Activated T-cell treated with anti-CD3 and anti-CD28 coated beads, Interleukin-2, amount 50 U/mL, for 72 hours (primary cell): ENCODE measurements around the gene PEAK1. TPM values are rescaled to one million over a fixed set of nuclear protein-coding genes. Genes with fewer than 3 reads are reported as not detected.
"Not testable (repeated sequence)": the region's sequence is repeated elsewhere in the genome, so short reads cannot be mapped to it uniquely, and the experiment has no call there.

Experiments used
- ATAC-seq, 2 donors: fragments of 150-1000 bp; cut with Tn5 transposase; replicated peaks in 1 of 2; 2 replicates each; pipeline ENCODE4 v1.10.0; 2021; ENCODE audit warnings: moderate library complexity in 2 of 2, mild to moderate bottlenecking in 1 of 2
- DNase-seq, 2 donors: peaks; one replicate each; pipeline ENCODE4 v3.0.0; 2021 to 2022; ENCODE audit warnings: mixed read lengths in 1 of 2
- H3K27ac Mint-ChIP-seq: one replicate; pipeline ENCODE4 v1.8.0; 2022; ENCODE audit warnings: mild to moderate bottlenecking, moderate library complexity, mixed read lengths
- H3K27me3 Mint-ChIP-seq: one replicate; pipeline ENCODE4 v1.8.0; 2022; ENCODE audit warnings: low read depth, mixed read lengths
- H3K36me3 Mint-ChIP-seq, 2 donors: one replicate each; pipeline ENCODE4 v1.8.0; 2022; ENCODE audit warnings: mixed read lengths in 2 of 2, mild to moderate bottlenecking in 1 of 2; ENCODE audit not compliant: insufficient read depth in 2 of 2
- H3K4me1 Mint-ChIP-seq: one replicate; pipeline ENCODE4 v1.8.0; 2022; ENCODE audit warnings: low read depth, mixed read lengths
- H3K4me3 Mint-ChIP-seq, 2 donors: one replicate each; pipeline ENCODE4 v1.8.0; 2022; ENCODE audit warnings: mild to moderate bottlenecking in 2 of 2, mixed read lengths in 2 of 2, moderate library complexity in 2 of 2
- H3K9me3 Mint-ChIP-seq, 2 donors: one replicate each; pipeline ENCODE4 v1.8.0; 2022; ENCODE audit warnings: mixed read lengths in 2 of 2
- total RNA-seq, 2 donors: library from RNA; stranded (reverse); gene quantifications; one replicate each; pipeline ENCODE4 v1.2.3, GENCODE V29; 2022

The PEAK1 gene
- total RNA-seq, 2 donors from 2014 or later, result 33.6 to 45.7 TPM

DNA sequence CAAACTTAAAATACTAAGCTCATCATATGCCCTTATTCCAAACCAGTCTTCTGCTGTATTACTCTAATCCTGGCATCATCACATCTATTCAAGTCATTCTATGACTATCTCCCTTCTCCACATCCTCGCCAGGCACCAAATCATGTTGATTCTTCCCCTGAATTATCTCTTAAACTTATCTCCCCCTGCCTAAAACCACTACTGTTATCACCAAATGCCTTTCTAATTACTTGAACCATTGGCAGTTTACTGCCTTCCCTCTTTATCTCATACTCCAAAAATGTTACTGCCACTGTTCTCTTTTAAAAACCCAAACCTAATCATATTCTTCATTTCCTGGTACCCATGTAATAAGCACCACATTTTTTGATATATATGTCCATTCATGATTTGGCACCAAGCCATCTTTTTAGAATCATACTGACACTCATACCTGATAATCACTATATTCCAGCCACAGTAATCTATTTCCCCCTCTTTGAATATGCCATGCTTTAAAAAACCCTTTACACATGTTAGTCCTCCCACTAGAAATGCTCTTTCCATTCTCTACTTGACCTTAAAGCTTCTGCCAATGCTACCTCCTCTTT lies 126.8 kb downstream of the PEAK1 start:
- Mint-ChIP-seq H3K4me1 (no peaks in the 10 kb centered on the region), H3K9me3 (no peaks in the 10 kb centered on the region), H3K27me3 (no peaks in the 10 kb centered on the region), H3K27ac (no peak overlapping the region), H3K36me3 (no peaks in the 10 kb centered on the region), H3K4me3 (no peak overlapping the region)
- DNase-seq, result no peak
- no peak for ATAC-seq

DNA sequence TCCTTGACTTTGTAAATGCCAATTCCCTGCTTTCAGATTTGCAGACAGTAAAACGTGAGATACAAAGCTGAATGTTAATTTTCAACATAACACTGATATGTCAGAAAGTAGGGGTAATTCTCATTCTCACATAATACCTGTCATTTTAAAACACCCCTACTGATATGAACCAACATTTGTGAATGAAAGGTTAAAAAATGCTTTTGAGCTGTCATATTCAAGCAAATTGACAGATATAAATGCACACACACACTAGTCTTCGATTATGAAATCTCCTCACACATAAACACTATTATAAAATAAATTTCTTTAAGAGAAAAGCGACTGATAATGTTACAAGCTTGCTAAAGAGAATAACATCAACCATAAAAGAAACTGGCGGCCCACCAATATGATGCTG lies 128.8 kb downstream of the PEAK1 start:
- no peaks in the 10 kb centered on the region for H3K9me3 Mint-ChIP-seq
- no peak overlapping the region for H3K4me3 Mint-ChIP-seq
- no peaks in the 10 kb centered on the region for H3K4me1 Mint-ChIP-seq
- H3K27ac Mint-ChIP-seq, result no peak overlapping the region
- no peaks in the 10 kb centered on the region for H3K36me3 Mint-ChIP-seq
- DNase-seq (no peak), ATAC-seq (no peak)
- H3K27me3 Mint-ChIP-seq, result no peaks in the 10 kb centered on the region

DNA sequence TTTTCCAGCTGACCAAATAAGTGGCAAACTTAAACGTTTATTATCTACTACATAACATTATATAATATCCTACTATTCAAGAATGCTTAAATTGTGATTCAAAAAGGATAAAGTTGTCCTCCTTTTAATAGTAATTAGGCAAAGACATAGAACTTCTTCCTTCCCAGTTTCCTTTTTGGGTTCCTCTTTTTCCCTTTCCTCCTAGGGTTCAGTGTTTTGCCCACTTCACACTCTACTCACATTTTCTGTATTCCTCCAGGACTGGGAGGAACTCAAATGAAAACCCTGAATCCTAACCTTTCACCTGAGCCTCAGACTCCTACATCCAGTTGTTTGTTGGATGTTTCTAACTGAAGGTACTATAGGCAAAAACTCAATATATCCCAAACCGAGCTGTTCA lies 132.5 kb downstream of the PEAK1 start:
- Mint-ChIP-seq H3K27ac (no peak overlapping the region), H3K36me3 (peaks cover 0 to 1% of the 10 kb centered on the region in 2 donors), H3K27me3 (no peaks in the 10 kb centered on the region), H3K4me3 (no peak overlapping the region), H3K4me1 (peaks cover 4% of the 10 kb centered on the region), H3K9me3 (no peaks in the 10 kb centered on the region)
- DNase-seq, result no peak
- no peak for ATAC-seq

DNA sequence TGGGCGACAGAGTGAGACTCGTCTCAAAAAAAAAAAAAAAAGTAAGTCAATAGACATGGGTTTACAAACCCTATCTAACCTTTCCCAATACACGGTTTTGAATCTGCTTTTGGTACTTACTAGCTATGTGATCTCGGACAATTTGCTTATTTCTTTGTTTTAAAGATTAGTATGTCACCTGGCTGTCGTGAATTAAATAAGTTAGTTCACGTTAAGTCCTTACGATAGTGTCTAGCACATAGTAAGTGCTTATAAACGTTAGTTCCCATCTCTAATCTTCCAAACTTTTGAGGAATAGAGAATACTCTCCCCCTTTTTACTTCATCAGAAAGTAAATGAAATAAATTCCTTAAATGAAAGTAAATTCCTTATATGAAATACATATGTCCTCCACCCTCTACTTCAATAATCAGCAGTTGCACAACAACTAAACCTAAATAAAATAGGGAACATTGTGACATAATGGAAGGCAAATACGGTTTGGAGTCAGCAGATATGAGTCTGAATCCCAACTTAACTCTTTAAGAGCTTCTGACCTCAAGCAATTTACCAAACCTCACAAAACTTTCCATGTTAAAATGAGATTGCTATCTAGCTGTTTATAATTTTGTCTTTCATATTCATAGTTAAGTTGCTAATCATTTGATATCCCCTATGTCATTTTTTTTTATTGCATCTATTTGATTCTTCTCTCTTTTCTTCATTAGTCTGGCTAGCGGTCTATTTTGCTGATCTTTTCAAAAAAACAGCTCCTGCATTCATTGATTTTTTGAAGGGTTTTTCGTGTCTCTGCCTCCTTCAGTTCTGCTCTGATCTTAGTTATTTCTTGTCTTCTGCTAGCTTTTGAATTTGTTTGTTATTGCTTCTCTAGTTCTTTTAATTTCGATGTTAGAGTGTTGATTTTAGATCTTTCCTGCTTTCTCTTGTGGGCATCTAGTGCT lies 134.6 kb downstream of the PEAK1 start:
- H3K4me1 Mint-ChIP-seq, result peaks cover 4% of the 10 kb centered on the region
- H3K27me3 Mint-ChIP-seq, result no peaks in the 10 kb centered on the region
- no peak overlapping the region for H3K4me3 Mint-ChIP-seq
- ATAC-seq (no peak), DNase-seq (no peak)
- no peak overlapping the region for H3K27ac Mint-ChIP-seq
- peaks cover 0 to 1% of the 10 kb centered on the region in 2 donors for H3K36me3 Mint-ChIP-seq
- H3K9me3 Mint-ChIP-seq, result no peaks in the 10 kb centered on the region

DNA sequence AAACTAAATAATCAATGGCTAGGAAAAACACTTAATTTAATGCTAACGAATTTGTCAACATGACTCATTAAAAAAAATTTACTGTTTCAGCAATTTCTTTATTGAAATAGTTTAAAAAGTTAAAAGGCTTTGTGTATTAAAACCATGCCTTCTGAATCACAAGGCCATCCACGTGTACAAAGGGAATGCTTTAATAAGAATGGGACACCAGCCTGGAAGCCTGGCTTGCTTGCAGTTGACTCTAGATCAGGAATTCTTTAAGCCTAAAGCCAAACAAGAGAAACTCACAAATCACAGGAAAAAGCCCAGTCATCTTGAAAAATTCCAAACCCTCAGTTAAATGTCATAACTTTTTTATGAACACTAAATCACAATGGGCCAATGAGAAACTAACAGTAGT lies 137.6 kb downstream of the PEAK1 start:
- DNase-seq (no peak), ATAC-seq (no peak)
- peaks cover 4% of the 10 kb centered on the region for H3K4me1 Mint-ChIP-seq
- peaks cover 0 to 1% of the 10 kb centered on the region in 2 donors for H3K36me3 Mint-ChIP-seq
- no peak overlapping the region for H3K27ac Mint-ChIP-seq
- no peaks in the 10 kb centered on the region for H3K9me3 Mint-ChIP-seq
- H3K27me3 Mint-ChIP-seq, result no peaks in the 10 kb centered on the region
- H3K4me3 Mint-ChIP-seq, result no peak overlapping the region

DNA sequence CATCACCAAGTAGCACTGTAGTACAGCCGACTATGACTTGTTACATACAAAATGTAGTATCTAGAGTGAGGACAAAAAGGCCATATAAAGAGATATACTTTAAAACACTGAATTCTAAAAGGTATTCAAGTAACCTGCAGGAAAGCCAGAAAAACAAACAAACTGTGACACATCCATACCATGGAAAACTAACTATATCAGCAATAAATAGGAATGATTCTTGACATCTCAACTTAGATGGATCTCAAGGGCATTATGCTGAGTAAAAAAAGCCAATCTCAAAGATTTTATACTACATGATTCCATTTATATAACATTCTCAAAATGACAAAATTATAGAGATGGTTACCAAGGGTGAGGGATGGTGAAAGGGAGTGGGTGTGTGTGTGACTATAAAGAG lies 143.0 kb downstream of the PEAK1 start:
- Mint-ChIP-seq H3K9me3 (peaks cover 0 to 2% of the 10 kb centered on the region in 2 donors), H3K27ac (no peak overlapping the region), H3K27me3 (no peaks in the 10 kb centered on the region), H3K4me3 (no peak overlapping the region), H3K4me1 (peaks cover 8% of the 10 kb centered on the region), H3K36me3 (peaks cover 0 to under 1% of the 10 kb centered on the region in 2 donors)
- ATAC-seq, result no peak
- no peak for DNase-seq

DNA sequence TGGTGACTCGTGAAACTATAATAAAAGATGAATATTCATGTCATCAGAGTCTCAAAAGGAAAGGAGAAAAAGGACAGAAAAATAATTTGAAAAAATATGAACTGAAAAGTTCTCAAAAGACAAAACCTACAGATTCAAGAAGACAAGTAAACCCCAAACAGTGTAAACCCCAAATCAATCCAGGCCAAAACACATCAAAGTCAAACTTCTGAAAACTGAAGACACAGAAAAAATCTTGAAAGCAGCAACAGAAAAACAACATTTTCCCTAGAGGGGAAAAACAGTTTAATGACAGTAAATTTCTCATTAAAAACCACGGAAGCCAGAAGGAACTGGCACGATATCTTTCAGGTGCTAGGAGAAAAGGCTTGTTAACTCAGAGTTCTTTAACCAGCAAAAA lies 143.8 kb downstream of the PEAK1 start:
- Mint-ChIP-seq H3K9me3 (peaks cover 0 to 3% of the 10 kb centered on the region in 2 donors), H3K4me1 (peaks cover 8% of the 10 kb centered on the region), H3K36me3 (peaks cover 0 to 3% of the 10 kb centered on the region in 2 donors), H3K4me3 (no peak overlapping the region), H3K27me3 (no peaks in the 10 kb centered on the region), H3K27ac (peak overlapping the region; percentile 79)
- DNase-seq (no peak), ATAC-seq (no peak)

DNA sequence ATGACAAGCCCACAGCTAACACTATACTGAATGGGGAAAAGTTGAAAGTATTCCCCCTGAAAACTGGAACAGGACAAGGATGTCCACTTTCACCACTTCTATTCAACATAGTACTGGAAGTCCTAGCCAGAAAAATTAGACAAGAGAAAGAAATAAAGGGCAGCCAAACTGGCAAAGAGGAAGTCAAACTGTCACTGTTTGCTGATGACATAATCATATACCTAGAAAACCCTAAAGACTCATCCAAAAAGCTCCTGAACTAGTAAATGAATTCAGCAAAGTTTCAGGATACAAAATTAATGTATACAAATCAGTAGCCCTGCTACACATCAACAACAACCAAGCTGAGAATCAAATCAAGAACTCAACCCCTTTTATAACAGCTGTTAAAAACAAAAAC lies 146.8 kb downstream of the PEAK1 start:
- H3K9me3 Mint-ChIP-seq, H3K27me3 Mint-ChIP-seq: not testable (repeated sequence)

DNA sequence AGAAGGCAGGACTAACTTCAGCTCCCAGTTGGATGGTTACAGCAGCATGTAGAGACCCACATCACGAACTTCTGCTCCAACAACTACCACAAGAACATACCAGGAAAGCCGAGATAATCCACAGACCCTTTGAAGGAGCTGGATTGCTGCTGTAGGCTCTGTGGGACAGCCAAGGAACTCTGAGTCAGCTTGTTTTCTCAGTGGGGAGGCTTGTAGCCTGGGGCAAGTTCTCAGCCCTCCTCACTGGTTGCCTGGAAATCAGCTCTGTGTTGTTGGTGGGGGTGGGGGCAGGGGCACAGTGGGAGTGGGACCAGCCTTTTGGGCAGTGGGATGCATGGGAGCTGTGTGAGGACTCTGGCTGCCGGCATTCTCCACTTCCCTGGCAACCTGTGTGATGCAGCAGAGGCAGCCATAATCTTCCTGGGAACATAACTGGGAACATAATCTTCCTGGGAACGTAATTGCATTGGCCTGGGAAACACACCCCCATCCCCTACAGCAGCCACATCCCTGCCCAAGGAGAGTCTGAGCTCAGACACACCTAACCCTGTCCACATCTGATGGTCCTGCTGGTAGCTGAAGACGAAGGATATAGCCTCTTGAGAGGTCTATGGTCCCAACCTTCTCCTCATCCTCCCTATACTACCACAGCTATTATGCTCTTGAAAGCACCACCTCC lies 153.1 kb downstream of the PEAK1 start:
- Mint-ChIP-seq H3K4me1 (no peaks in the 10 kb centered on the region), H3K27ac (no peak overlapping the region), H3K27me3 (no peaks in the 10 kb centered on the region), H3K4me3 (no peak overlapping the region), H3K9me3 (no peaks in the 10 kb centered on the region), H3K36me3 (peaks cover 3 to 5% of the 10 kb centered on the region in 2 donors)
- ATAC-seq (no peak), DNase-seq (no peak)

More for the DNA sequence above, 146.8 kb downstream of the PEAK1 start:
- not testable (repeated sequence) for DNase-seq, ATAC-seq, H3K36me3 Mint-ChIP-seq, H3K27ac Mint-ChIP-seq, H3K4me1 Mint-ChIP-seq, H3K4me3 Mint-ChIP-seq

DNA sequence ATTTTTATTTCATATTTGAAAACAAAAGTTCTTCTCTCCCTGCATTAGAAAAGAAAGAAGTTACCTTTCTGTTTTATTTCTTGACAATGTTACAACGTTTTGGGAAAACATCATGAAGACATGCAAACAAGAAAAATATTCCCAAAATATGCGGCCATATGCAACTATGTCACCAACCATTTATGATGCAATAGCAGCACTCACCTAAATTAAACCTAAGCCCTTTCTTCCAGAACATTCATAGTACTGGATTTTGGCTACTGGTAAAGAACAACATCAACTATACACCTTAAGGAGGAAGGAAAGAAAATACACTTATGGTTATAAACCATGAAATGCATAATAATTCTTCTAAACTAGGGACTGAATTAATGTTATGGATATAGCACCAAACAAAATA lies 164.5 kb downstream of the PEAK1 start:
- no peak for ATAC-seq
- DNase-seq, result no peak
- H3K4me3 Mint-ChIP-seq, result no peak overlapping the region
- no peak overlapping the region for H3K27ac Mint-ChIP-seq
- H3K36me3 Mint-ChIP-seq, result peaks cover 0 to 12% of the 10 kb centered on the region in 2 donors
- H3K27me3 Mint-ChIP-seq, result no peaks in the 10 kb centered on the region
- no peaks in the 10 kb centered on the region for H3K9me3 Mint-ChIP-seq
- peaks cover 4% of the 10 kb centered on the region for H3K4me1 Mint-ChIP-seq

DNA sequence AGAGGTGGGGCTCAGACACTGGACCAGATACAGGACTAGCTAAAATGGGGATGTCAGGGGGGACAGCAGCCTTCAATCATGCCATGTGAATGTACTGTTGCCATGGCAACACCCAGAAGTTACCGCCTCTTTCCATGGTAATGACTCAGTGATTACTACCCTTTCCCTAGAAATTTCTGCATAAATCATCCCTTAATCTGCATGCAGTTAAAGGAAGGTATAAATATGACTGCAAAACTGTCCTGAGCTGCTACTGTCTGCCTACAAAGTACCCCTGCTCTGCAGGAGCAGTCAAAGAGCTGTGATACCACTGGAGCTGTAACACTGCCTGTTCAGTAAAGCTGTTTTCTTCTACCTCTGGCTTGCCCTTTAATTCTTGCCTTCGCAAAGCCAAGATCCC lies 168.2 kb downstream of the PEAK1 start:
- Mint-ChIP-seq H3K9me3 (no peaks in the 10 kb centered on the region), H3K4me3 (no peak overlapping the region), H3K36me3 (peaks cover 0 to 2% of the 10 kb centered on the region in 2 donors), H3K4me1 (peaks cover 4% of the 10 kb centered on the region), H3K27me3 (no peaks in the 10 kb centered on the region), H3K27ac (no peak overlapping the region)
- peak in 1 of 2 donors; percentile 1 for DNase-seq
- ATAC-seq, result peak in 1 of 2 donors; percentile 39

DNA sequence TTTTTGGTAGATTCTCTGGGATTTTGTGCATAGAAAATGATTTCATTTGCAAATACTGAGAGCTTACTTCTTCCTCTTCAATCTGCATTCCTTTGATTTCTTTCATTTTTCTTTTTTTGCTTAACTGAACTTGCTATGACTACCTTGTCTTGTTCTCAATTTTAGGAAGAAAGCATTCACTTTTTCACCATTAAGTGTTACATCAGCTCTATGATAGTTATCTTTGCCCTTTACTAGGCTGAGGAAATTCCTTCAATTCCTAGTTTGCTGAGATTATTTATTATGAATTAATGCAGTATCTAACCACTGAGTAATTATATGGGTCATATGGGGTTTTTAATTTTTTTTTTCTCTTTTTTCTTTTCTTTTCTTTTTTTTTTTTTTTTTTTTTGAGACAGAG lies 172.8 kb downstream of the PEAK1 start:
- Mint-ChIP-seq H3K27me3 (no peaks in the 10 kb centered on the region), H3K27ac (no peak overlapping the region), H3K9me3 (no peaks in the 10 kb centered on the region), H3K36me3 (peaks cover 0 to 2% of the 10 kb centered on the region in 2 donors), H3K4me3 (no peak overlapping the region), H3K4me1 (no peaks in the 10 kb centered on the region)
- DNase-seq (no peak), ATAC-seq (no peak)

DNA sequence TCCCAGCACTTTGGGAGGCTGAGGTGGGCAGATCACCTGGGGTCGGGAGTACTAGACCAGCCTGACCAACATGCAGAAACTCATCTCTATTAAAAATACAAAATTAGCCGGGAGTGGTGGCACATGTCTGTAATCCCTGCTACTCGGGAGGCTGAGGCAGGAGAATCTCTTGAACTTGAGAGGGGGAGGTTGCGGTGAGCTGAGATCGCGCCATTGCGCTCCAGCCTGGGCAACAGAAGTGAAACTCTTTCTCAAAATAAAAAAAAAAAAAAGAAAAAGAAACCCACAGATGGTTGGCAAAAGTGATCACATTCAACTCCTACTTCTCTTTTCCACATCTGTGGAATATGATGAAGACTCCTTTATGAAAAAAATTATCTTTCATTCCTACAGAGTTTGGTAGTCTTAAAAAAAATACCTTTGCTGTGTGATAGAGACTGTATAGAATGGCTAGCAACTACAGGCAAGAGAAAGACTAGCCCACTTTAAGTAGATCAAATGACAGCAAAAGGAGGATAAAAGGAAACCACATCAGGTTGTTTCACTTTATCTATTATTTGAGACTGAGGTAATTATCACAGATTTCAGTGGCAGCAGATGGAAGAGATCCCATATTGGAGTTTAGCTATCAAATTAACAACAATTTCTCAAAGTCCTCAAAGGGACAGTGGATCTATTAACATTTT lies 176.0 kb downstream of the PEAK1 start:
- no peak for ATAC-seq
- Mint-ChIP-seq H3K36me3 (peaks cover 0 to 2% of the 10 kb centered on the region in 2 donors), H3K4me1 (no peaks in the 10 kb centered on the region), H3K27me3 (no peaks in the 10 kb centered on the region), H3K9me3 (no peaks in the 10 kb centered on the region), H3K27ac (no peak overlapping the region), H3K4me3 (no peak overlapping the region)
- DNase-seq, result no peak
